ENCODE data around the gene CCL21. TPM values are rescaled to one million over a fixed set of nuclear protein-coding genes. Genes with fewer than 3 reads are reported as not detected.
A peak's percentile ranks its signal among the peaks of the same experiment; 100 is the strongest.

CCL21 gene
- not detected in 2 replicates for polyA plus RNA-seq (2011; rRNA removed)
- polyA plus RNA-seq (2012; cell fraction: cytosol; rRNA removed) = not detected in 2 replicates
- not detected in 2 replicates for polyA plus RNA-seq (2012; cell fraction: nucleus; rRNA removed)
- polyA plus RNA-seq (2017; fragmentation: RNase III; extraction: RNeasy Plus Mini Kit Qiagen cat#74134 plus additional on column Dnase treatment) = not detected in 3 replicates
- not detected in 2 replicates for polyA minus RNA-seq (2011; rRNA and poly(A)+ RNA removed)

- Histone ChIP-seq H3K4me2 (no peak within 1 kb of the TSS), H3K9me3 (no peaks in the 10 kb centered on the region), H3K4me3 (no peak within 1 kb of the TSS), H3K27ac (no peak within 1 kb of the TSS), H3K4me1 (no peaks in the 10 kb centered on the region)
- DNase-seq (ENCODE audit: low read depth in 1 of 2, low spot score in 1 of 2) (no peak), FAIRE-seq (no peak), ATAC-seq (no peak; a peak in 1 of 6 replicates)
- CTCF ChIA-PET = interaction anchor here (0.7 to 3.7 kb wide), 6 partner anchors 10 to 1202 kb away, joined by 4 to 43 read pairs (median 6); no protein-coding TSS in a partner anchor
- WGBS (ENCODE audit: missing lambda C conversion rate) = 63% methylated on average over 2 of the region's 2 CpGs
- POLR2A ChIA-PET = no interaction called here
- no peak for TF ChIP-seq CEBPB (IDR thresholded peaks at IDR 0.05)
- TF ChIP-seq TP53 (CRISPR knock-in tag; IDR thresholded peaks at IDR 0.05) = no peak
- no peak for TF ChIP-seq POLR2AphosphoS2 (conservative IDR thresholded peaks at IDR 0.05; ENCODE audit: low read length)
- TF ChIP-seq HOXA7 (CRISPR knock-in tag; IDR thresholded peaks at IDR 0.05) = no peak
Measured at GRCh38 chr9:34710023-34710422, at the start of gene CCL21. TSS of gene CCL21 (minus strand) at chr9:34710136. CDS start at chr9:34710066, 70 bp downstream.

GRCh38 chr9:34759432-34760134 is 49.6 kb upstream of the CCL21 start:
- Histone ChIP-seq H3K4me3 (no peak overlapping the region), H3K27ac (no peak overlapping the region), H3K4me2 (no peak overlapping the region), H3K9me3 (no peaks in the 10 kb centered on the region), H3K4me1 (no peaks in the 10 kb centered on the region)
- DNase-seq (ENCODE audit: low read depth in 1 of 2, low spot score in 1 of 2) (no peak), ATAC-seq (peak; percentile 47 to 55; a peak in 3 of 6 replicates), FAIRE-seq (no peak)
- 40% methylated on average over 13 of the region's 13 CpGs for WGBS (ENCODE audit: missing lambda C conversion rate)
- ChIA-PET CTCF (interaction anchor here (0.6 to 2.3 kb wide), 49 partner anchors 8 to 797 kb away, joined by 3 to 29 read pairs (median 5); partner anchors contain the start of genes DNAJB5, GALT and PHF24), POLR2A (no interaction called here)
- TF ChIP-seq RFX5 (IDR thresholded peaks at IDR 0.05) = no peak
- no peak for TF ChIP-seq ZC3H11A (IDR thresholded peaks at IDR 0.05)
- no peak for TF ChIP-seq PHF8 (IDR thresholded peaks at IDR 0.05; ENCODE audit: borderline replicate concordance, low read depth)
- TF ChIP-seq ELK1 (IDR thresholded peaks at IDR 0.05; ENCODE audit: low read depth, low read length) = no peak
- TF ChIP-seq JUNB (IDR thresholded peaks at IDR 0.05) = no peak
- no peak for TF ChIP-seq CEBPB (IDR thresholded peaks at IDR 0.05)
- no peak for TF ChIP-seq BHLHE40 (IDR thresholded peaks at IDR 0.05; ENCODE audit: low read depth, low read length)
- TF ChIP-seq TP53 (CRISPR knock-in tag; IDR thresholded peaks at IDR 0.05) = no peak
- TF ChIP-seq CBX8 (IDR thresholded peaks at IDR 0.05) = no peak
- no peak for TF ChIP-seq TFCP2L1 (CRISPR knock-in tag; IDR thresholded peaks at IDR 0.05)
- TF ChIP-seq HOXB5 (CRISPR knock-in tag; IDR thresholded peaks at IDR 0.05) = no peak
- no peak for TF ChIP-seq MAX (IDR thresholded peaks at IDR 0.05)
- TF ChIP-seq CHD4 (IDR thresholded peaks at IDR 0.05; ENCODE audit: borderline replicate concordance) = no peak
- TF ChIP-seq HES2 (IDR thresholded peaks at IDR 0.05) = no peak
- TF ChIP-seq CHD2 (IDR thresholded peaks at IDR 0.05; ENCODE audit: low read length, partially characterized antibody) = no peak
- TF ChIP-seq REST (IDR thresholded peaks at IDR 0.05) = no peak
- no peak for TF ChIP-seq HOXB13 (CRISPR knock-in tag; IDR thresholded peaks at IDR 0.05; ENCODE audit: low read depth)
- TF ChIP-seq GATA3 (IDR thresholded peaks at IDR 0.05; ENCODE audit: borderline replicate concordance) = no peak
